ENCODE results near the gene CYSLTR2.

DNA sequence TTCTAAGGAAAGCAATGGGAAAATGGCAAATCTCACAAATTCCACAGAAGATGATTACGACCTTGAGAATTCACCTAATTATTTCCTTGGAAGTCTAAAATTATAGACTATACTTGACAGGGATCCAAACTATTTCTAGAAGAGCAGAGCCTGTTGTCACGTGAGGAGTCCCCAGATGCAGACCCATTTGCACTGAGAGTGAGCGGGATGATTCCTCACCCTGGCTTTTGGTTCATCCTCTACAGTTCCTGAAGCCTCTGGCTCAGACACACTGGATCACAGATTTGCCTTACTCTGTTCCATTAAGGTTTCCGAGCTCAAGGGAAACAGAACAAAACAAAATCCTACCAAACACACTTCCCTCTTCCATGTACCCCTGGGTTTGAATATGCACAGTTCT is 23.0 kb upstream of the CYSLTR2 start:
- TF ChIP-seq, protein P1, sequence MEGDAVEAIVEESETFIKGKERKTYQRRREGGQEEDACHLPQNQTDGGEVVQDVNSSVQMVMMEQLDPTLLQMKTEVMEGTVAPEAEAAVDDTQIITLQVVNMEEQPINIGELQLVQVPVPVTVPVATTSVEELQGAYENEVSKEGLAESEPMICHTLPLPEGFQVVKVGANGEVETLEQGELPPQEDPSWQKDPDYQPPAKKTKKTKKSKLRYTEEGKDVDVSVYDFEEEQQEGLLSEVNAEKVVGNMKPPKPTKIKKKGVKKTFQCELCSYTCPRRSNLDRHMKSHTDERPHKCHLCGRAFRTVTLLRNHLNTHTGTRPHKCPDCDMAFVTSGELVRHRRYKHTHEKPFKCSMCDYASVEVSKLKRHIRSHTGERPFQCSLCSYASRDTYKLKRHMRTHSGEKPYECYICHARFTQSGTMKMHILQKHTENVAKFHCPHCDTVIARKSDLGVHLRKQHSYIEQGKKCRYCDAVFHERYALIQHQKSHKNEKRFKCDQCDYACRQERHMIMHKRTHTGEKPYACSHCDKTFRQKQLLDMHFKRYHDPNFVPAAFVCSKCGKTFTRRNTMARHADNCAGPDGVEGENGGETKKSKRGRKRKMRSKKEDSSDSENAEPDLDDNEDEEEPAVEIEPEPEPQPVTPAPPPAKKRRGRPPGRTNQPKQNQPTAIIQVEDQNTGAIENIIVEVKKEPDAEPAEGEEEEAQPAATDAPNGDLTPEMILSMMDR (IDR thresholded peaks at IDR 0.05), result no peak
- no peak for TF ChIP-seq POLR2A (IDR thresholded peaks at IDR 0.05)
